ENCODE measurements around the gene EHD2.
"Not testable (repeated sequence)": the region's sequence is repeated elsewhere in the genome, so short reads cannot be mapped to it uniquely, and the experiment has no call there.

Gene EHD2

DNA sequence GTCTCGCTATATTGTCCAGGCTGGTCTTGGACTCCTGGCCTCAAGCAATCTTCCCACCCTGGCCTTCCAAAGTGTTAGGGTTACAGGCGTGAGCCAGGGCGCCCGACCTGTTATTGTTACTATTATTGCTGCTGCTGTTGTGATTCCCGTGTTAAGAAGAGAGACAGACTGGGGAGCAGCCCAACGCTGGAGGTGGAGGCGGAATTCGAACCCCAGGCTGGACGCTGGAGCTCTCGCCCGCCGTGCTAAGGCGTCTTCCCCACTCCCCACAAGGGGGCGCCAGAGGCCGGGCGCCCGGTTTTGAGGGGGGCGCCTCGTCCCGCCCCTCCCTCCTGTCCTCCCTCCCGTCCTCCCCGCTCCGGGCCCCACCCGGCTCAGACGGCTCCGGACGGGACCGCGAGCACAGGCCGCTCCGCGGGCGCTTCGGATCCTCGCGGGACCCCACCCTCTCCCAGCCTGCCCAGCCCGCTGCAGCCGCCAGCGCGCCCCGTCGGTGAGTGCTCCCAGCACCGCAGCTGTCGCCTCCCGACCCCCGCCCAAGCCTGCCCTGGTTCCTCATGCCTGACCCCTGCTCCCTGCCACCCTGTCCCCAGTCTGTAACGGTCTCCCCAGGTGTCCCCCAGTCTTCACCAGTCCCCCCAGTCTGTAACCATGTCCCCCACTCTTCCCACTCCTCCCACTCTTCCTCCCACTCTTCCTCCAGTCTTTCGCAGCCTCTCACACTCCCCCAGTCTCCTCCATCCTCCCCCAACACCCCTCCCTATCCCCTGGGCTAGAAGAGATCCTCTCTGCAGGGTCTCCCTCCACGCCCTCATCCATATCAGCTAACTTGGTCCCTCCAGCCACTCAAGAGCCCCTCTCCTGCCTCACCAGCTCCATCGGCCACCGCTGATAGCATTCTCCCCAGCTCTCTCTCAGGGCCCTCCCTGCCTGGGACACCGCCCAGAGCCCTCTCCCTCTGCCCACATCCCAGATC is at the start of gene EHD2:
TSS of gene EHD2 (plus strand) at position 377 of the 976 bp plus-strand sequence. CDS start 3,191 bp downstream, outside the sequence.
- DNase-seq (ENCODE audit: low read depth) = peak; percentile 68

DNA sequence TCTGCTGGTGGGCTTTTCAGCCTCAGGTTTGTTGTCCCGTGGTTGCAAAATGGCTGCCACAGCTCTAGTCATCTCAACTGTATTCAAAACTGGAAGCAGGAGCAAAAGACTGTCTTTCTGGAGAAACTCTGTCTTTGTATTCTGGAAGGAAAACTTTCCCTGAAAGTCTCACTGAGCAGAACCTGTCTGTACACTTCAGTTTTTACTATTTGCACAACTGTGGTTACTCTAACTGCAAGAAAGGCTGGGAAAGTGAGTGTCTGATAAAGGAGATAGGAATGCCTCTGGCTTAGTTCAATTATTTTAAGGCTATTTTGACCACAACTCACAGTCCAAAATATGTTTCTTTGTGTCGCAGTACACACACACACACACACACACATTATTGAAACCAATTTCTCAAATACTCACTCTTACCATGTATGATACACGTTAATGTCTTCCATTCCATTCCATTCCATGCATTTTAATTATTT is 49.7 kb upstream of the EHD2 start:
- peak; percentile 82 for DNase-seq (ENCODE audit: low read depth)

DNA sequence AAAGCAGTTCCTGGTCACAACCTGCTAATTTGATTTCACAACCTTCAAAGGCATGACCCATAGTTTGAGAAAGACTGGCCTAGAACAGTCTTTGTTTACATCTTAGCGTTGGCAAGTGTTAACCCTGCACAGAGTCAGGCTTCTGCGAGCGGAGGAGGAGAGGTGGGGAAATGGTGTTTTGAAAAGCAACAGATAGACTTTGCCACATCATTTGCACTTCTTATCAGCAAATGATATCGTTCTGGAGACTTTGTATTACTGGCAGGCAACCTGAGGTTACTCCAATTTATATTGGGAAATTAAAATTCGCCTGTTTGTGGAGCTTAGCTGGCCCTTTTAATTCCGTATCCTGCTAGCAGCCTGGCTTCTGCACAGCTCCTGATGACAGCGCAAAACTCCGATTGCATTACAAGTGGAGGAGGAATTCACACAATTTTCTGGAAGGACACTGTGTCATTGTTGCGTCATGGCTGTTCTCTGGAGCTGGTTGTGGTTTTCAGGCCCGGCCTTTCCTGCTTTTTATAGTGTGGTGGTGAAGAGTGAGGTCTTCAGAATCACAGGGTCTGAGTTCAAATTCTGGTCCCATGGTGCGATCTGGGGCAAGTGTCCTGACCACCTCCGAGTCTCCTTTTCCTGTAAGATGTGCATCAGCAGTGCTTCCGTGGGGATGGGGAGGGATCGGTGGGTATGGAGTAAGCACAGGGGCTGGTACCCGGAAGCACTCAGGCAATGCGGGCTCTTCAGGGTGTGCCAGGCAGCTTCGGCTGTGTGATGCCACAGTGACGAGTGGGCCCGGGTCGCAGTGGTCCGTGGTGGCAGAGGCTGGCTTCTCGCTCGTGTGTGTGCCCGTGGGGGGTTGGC is 49.1 kb upstream of the EHD2 start:
- peak; percentile 95 for DNase-seq (ENCODE audit: low read depth)

- not testable (repeated sequence) for DNase-seq (ENCODE audit: low read depth)
These were observed 44.7 kb upstream of the EHD2 start for GRCh38 chr19:47668556-47668955.

GRCh38 chr19:47670736-47671135 is 42.5 kb upstream of the EHD2 start:
- DNase-seq (ENCODE audit: low read depth) = no peak

DNA sequence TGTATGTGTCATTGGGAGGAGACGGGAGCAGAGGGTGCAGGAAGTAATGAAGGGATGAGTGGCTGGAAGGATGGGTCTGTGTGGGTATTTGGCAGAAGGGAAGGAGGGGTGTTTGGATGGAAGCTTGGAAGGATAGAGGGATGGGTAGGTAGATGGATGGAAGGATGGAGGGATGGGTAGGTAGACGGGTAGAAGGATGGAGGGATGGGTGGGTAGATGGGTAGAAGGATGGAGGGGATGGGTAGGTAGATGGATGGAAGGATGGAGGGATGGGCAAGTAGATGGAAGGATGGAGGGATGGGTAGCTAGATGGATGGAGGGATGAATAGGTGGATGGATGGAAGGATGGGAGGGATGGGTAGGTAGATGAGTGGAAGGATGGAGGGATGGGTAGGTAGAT is 41.7 kb upstream of the EHD2 start:
- no peak for DNase-seq (ENCODE audit: low read depth)

- no peak for DNase-seq (ENCODE audit: low read depth)
These were observed 39.8 kb upstream of the EHD2 start for GRCh38 chr19:47673426-47673825.

GRCh38 chr19:47674548-47674947 is 38.7 kb upstream of the EHD2 start:
- DNase-seq (ENCODE audit: low read depth) = no peak

GRCh38 chr19:47675271-47675670 is 38.0 kb upstream of the EHD2 start:
- no peak for DNase-seq (ENCODE audit: low read depth)

- DNase-seq (ENCODE audit: low read depth) = no peak
These were observed 37.4 kb upstream of the EHD2 start for GRCh38 chr19:47675859-47676258.

DNA sequence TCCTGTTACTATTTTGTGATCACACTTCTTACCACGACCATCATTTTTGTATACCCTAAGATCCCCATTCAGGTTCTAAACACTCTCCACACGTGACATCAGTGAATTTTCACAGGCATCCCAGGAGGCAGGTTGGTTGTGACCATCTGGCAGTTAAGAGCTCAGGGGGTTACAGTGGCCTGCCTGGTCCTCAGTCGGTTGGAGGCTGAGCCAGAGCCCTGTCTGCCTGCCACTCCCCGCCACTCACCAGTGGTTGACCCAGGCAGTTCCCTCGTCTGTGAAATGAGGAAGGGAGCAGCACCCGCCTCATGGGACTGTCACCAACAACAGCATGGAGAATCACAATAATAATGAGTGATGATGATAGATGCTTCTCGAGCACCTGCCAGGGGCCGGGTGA is 36.4 kb upstream of the EHD2 start:
- DNase-seq (ENCODE audit: low read depth) = no peak

- DNase-seq (ENCODE audit: low read depth) = no peak
These were observed 33.8 kb upstream of the EHD2 start for GRCh38 chr19:47679251-47679900.

GRCh38 chr19:47679922-47680857 is 33.0 kb upstream of the EHD2 start:
- DNase-seq (ENCODE audit: low read depth) = no peak

DNA sequence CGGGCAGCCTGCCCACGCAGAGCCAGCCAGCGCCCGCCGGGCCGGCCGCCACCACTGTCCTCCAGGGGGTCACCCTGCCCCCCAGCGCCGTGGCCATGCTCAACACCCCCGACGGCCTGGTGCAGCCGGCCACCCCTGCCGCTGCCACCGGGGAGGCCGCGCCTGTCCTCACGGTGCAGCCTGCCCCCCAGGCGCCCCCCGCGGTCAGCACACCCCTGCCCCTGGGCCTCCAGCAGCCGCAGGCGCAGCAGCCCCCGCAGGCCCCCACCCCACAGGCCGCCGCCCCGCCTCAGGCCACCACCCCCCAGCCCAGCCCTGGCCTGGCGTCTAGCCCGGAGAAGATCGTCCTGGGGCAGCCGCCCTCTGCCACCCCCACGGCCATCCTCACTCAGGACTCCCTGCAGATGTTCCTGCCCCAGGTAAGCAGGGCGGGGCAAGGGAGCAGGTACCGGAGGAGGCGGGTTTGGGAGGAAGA is 32.3 kb upstream of the EHD2 start:
- no peak for DNase-seq (ENCODE audit: low read depth)

DNA sequence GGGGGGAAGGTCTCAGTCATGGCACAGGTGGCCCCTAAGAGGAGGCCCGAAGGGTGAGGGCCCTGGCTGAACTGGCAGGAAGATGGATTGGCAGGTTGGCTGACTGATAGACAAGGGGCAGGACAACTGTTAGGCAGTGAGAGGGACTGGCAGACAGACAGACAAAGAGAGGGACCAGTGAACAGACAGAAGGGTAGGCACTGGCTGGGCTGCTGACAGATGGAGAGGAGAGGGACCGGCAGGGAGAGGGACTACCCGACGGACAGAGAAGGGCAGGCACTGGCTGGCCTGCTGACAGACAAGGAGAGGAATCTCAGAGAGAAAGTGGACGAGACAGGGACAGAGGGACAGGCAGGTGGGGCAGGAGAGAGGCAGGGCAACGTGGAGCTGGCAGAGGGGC is 31.8 kb upstream of the EHD2 start:
- no peak for DNase-seq (ENCODE audit: low read depth)

DNA sequence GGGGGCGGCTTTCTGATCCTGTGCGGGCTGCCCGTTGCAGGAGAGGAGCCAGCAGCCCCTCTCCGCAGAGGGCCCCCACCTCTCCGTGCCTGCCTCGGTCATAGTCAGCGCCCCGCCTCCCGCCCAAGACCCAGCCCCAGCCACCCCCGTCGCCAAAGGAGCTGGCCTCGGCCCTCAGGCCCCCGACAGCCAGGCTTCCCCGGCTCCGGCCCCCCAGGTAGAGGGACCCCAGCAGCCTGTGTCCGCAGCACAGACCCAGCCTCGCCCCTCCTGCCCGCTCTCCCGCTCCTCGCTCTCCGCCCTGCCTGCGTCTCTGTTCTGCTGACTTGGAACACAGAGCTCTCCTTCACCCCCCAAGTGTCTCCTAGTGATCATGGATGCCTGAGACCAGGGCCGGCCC is 31.3 kb upstream of the EHD2 start:
- no peak for DNase-seq (ENCODE audit: low read depth)

DNA sequence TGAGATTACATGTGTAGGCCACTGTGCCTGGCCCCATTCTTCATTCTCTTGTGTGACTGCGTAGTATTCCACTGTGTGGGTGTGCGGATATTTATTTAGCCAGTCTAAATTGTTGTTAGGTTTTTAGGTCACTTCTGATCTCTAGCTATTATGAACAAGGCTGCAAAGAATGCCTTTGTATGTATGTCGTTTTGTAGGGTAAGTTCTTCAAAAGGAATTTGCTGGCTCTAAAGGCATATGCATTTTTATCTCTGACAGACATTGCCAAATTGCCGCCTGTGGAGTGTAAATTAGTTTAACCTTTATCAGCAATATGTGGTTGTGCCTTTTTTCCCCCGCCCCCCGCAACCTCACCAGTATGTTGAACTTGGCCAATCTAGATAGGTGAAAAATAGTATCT is 30.3 kb upstream of the EHD2 start:
- no peak for DNase-seq (ENCODE audit: low read depth)

GRCh38 chr19:47686679-47687450 is 26.4 kb upstream of the EHD2 start:
- DNase-seq (ENCODE audit: low read depth) = no peak

- DNase-seq (ENCODE audit: low read depth) = no peak
These were observed 25.3 kb upstream of the EHD2 start for GRCh38 chr19:47687906-47688305.

- DNase-seq (ENCODE audit: low read depth) = no peak
These were observed 22.1 kb upstream of the EHD2 start for GRCh38 chr19:47691090-47691489.

Data from fibroblast of the conjunctiva (primary cell).